HG02798 (cell line): ENCODE data around the gene SRGAP3.

Experiments
- ATAC-seq: cut with Tn5 transposase; IDR thresholded peaks from one replicate; pipeline ENCODE4 v1.9.1; 2021; ENCODE audit warnings: mild to moderate bottlenecking; ENCODE audit not compliant: unreplicated experiment, poor library complexity

SRGAP3 gene

DNA sequence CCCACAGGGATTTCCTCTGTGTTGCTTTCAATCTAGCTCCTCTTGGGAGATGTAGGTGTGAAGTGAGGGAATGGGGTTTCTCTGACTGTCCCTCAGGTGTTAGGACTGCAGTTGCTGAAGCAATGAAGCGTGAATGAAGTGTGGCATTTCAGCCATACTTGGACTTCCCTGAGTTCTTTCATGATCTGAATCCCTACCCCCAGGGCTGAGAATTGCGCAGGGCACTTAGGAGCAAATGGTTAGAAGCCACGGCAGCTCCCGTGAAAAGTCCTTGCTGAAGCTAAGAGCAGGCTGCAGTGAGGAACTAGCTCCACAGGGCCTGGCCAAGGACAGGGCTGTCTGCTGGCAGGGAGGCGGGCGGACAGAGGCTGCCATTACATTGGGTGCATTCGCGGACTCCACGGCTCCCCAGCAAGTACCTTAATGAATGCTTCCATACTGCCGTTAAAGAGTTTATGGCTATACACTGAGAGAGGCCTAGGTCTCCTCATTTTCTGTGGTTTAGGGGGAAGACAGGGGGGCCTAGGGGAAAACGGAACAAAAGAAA is 217.1 kb downstream of the SRGAP3 start:
- no peak for ATAC-seq

- no peak for ATAC-seq
Measured at GRCh38 chr3:9030034-9030433, 219.4 kb downstream of the SRGAP3 start.

- ATAC-seq, result no peak
Measured at GRCh38 chr3:9028134-9028533, 221.3 kb downstream of the SRGAP3 start.

GRCh38 chr3:9026320-9027045 is 223.0 kb downstream of the SRGAP3 start:
- ATAC-seq, result no peak

DNA sequence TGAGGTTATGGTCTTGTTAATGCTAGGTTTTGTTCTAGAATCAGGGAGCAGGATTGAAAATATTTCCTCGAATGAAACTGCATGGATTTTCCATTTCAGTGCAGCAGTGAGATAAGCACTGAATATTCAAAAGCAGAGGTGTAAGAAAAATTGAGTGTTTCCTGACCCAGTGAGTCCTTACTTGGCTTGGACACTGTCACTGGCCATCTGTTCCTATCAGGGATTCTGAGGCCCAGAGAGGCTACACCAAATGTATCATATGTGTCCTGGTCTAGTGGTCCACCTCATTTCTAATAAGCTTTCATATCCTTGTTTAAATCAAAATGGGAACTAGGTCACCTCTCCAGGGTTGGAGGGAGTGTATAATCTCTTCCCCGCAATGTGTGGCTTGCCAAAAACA is 225.1 kb downstream of the SRGAP3 start:
- ATAC-seq, result no peak

DNA sequence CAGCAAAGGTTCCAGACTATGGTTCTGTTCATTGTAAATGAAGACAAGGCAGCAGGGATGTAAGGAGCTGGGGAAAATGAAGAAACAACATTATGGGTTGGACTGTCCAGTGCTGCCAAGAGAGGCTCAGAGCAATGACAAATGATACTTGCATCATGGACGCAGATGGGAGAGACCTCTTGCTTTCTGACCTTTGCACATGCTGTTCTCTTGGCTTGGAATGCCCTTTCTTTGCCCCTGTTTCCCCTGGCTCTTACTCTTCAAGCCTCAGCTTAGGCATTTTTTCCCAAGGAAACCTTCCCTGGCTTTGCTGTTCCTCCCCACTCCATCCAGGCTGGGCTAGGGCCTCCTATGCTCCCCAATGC is 226.2 kb downstream of the SRGAP3 start:
- ATAC-seq, result no peak

DNA sequence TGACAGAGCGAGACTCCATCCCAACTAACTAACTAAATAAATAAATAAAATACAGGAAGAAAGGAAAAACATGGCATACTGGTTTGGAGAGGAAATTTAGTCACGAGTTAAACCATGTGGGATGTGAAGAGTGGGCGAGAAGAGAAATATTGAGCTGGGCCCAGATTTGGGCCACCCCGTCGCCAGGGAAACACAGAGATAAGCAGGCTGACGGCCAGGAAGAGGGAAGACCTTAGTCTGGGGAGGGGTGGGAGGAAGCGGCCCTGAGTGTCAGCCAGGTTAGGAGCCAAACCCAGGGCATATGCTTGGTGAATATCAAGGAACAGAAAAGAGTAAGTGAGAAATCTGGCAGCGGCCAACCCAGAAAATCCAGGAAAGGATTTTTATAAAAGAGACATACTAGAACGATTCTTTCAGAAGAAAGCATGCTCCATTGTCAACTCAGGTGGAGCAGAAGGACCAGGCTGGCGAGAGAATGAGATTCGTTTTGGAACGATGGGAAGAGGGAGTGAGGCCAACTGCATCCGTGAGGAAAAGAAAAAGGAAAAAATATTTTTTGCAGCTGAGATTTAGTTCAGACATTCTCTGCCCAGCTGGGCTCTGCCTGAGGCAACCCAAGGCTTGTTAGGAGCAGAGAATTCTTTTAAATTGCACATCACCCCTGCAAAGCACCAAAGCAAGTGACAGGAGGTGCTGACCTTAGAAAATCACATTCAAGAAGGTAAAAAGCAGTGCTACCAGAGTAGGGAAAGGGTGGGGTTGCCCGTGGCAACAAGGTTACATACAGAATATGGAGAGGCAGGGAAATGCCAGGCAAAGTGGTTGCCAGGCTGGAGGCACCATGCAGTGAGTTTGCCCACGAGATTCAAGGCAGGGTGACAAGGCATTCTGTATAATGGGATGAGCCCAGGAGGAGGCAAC is 226.9 kb downstream of the SRGAP3 start:
- no peak for ATAC-seq

DNA sequence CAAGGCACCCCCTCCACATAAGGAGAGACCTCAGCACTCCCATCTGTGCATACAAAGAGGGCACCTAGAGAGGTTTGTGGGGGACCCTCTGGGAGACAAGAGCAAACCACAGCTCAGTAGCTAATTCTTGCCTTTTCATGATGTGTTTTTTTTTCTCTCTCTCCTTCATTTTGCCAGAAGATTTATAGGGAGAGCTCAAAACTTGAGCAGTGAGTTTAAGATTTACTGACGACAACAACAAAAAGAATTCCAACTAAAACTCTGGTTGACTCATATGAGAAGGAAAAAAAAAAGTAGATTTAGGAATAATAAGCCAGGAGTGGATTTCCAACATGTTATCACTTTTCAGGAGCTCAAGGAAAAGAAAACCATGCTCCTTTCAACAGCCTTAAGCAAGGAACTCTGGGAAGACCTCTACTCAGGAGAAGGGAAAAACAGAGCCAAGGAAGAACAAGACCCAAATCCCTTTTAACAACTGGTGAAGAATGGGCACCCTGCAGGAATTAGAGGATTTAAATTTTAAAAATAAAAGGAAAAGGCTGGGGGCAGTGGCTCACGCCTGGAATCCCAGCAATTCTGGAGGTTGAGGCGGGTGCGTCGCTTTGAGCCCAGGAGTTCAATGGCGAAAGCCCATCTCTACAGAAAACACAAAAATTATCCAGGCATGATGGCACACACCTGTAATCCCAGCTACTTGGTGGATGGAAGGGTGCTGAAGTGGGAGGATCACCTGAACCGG is 228.0 kb downstream of the SRGAP3 start:
- no peak for ATAC-seq

DNA sequence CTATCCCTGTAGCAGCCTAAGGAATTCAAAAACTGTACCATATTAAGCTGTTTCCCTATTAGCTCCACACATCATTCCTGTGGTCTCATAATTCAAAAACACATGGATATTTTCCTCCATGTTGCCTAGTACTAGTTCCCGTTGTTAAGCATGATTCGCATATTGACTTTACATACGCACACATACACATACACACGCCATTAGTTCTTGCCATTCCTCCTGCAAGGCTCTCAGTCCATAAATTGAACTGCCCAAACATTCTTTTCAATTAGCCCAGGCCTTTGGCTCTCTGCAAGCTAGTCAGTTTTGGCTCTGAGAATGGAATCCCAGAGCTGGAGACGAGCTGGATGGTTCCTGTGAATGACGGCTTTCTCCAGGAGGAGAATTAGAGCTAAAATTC is 229.0 kb downstream of the SRGAP3 start:
- ATAC-seq, result no peak

DNA sequence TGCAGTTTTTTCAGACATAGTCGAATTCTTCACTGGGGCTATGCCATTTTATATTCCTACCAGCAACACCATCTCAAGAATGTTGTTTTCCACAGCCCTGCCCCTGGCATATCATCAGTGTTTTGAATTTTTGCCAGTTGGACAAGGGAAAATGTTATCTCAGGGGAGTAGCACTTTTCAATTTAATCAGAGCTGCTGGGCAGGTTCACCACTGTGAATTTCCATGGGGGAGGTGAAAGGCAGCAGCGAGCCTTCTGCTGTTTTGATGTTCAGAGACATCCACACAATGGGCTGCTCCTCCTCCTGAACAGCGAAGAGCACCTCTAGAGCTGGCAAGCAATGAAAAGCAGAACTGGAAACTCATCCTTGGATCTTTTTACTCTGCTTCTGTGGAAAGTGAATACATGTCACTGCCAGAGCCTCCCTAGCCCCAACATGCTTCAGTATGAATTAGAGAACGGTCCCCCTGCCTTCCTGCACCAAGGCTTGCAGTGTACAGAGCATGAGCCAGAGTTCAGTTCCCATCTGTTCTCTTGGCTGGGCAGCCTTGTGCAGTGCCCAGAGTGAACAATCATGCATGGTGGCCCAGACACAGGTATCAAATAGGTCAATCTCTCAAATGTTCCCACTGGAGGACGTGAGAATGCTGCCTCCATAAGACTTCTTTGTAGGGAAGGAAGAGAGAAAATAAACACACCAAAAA is 230.0 kb downstream of the SRGAP3 start:
- ATAC-seq, result no peak

- no peak for ATAC-seq
Measured at GRCh38 chr3:9015250-9015649, 234.2 kb downstream of the SRGAP3 start.

DNA sequence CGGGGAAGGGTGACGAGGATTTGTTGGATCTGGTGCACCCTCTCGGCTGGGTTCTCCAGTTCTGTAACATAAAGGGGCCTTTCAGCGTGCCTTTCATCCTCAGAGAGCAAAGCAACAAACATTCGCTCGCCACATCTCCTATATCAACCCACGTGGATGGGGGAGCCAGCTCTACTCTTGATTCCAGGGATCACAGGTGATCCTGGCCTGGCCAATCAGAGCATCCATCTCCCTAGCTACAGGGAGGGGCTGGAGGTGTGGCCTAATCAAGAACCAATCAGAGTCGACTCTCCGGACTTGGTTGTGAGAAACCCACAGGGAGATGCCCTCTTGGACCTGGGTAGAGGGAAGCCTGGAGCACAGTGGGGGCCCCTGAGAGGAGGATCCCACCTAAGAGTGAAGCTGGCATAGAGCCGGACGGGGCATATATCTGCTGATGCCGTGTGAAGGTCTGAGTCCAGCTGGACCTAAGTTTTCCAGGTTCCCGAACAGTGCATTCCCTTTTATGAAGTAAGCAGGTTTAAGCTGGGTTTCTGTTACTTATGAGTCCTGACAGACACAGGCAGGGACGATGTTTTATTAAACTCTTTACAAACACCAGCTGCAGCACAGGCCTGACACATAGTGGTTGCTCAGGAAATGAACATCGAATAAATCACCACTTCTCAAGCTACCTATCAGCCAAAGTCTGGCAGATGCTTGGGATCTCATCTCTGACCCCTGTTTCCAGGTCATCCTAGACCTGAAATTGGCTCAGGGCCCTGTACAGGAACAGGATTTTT is 235.5 kb downstream of the SRGAP3 start:
- ATAC-seq, result no peak

DNA sequence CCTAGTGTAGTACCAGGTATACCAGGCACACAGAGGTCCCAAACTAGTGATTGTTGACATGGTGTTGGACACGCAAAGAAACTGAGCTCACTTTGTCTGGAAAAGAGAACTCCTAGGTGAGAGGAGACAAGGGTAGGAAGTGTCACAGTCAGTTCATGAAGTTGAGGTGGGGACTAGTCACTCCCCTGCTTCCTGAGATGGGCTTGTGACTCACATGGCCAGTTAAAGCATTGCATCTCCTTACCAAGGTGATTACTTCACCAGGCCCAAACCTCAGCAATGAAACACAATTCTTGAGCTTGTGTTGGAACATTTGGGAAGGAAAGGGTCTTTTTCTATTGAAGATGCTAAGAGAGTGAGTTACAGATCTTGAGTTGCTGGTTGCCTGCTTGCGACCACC is 236.9 kb downstream of the SRGAP3 start:
- no peak for ATAC-seq

- ATAC-seq, result no peak
Measured at GRCh38 chr3:9009976-9010545, 239.4 kb downstream of the SRGAP3 start.

GRCh38 chr3:9008550-9009255 is 240.7 kb downstream of the SRGAP3 start:
- ATAC-seq, result no peak

- no peak for ATAC-seq
Measured at GRCh38 chr3:9007928-9008327, 241.5 kb downstream of the SRGAP3 start.

DNA sequence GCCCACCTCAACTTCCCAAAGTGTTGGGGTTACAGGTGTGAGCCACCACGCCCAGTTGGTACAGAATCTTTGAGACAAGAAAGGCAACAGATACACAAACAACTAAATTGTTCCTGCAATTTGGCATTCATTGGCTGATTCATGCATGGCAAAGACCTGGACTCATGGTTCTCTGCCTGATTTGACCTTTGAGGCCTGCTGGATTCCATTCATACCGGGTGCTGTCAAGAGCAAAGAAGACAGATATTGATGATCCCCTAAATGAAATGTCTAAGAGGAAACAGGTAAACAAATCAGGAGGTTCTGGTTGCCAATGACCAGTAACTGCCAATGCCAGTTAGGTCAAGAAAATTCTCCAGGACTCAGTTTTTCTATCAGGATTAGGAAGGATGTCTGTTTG is 242.2 kb downstream of the SRGAP3 start:
- ATAC-seq, result no peak

DNA sequence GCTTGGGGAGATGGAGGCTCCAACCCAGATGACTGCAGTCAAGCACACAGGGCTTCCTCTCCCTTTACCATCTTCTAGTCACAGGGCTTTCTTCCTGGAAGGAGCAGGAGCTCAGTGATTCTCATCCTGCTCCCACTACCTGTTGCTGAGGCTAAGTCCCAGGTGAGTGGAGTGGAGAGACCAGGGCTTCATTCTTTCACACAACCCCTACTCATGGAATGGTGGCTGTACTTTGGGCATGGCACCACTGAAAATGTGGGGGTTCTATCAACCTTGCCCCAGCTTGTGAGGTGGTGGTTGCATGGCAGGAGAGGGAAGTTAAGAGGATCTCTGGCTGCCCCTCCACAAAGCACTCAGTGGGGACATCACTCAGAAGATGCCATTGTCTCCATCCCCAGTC is 249.4 kb downstream of the SRGAP3 start:
- ATAC-seq, result no peak
